PC-9 (cell line): Measurements from ENCODE around the gene PIP5K1B.

Experiments
- CTCF ChIP-seq: fragments of 200-600 bp; sonication (generic); conservative IDR thresholded peaks from 2 replicates; pipeline ENCODE4 v1.6.1; 2017; ENCODE audit warnings: mixed run types, antibody characterized with exemption, mild to moderate bottlenecking, moderate library complexity
- EZH2 ChIP-seq: fragments of 200-600 bp; sonication (generic); IDR thresholded peaks from 2 replicates; pipeline ENCODE4 v1.8.0; 2017; ENCODE audit warnings: antibody characterized with exemption, low read depth

DNA sequence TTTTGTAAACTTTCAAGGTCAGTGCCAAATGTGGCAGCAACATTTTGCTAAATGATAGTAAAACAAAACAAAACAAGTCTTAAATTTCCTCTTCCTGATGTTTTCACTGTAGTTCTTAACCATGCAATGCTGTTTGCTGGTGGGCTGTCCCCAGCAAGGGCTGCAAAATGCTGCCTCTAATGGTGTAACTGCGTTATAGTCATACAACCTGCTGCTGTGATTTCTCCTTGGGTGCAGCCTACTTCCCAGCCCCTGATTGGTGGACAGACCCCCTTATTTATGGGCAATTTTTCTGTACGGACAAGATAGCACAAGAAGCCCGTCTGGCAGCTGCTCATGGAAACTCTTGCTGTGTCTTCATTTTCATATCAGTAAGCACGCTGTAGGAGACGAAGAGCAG is 26.6 kb upstream of the PIP5K1B start:
- no peak for TF ChIP-seq CTCF
- TF ChIP-seq EZH2 = no peak
